Stimulated activated naive B cell treated with anti-CD40 and anti-IgM and Interleukin-4, amounts not matched to agents 10 μg/mL and 1 μg/mL and 100 μg/mL, for 72 hours (primary cell): Measurements from ENCODE around the gene PLEKHG7.
"Not testable (repeated sequence)": the region's sequence is repeated elsewhere in the genome, so short reads cannot be mapped to it uniquely, and the experiment has no call there.

Experiments used
- ATAC-seq, 2 donors: fragments of 150-1000 bp; cut with Tn5 transposase; replicated peaks; 2 replicates each; pipeline ENCODE4 v1.10.0; 2021; ENCODE audit warnings: moderate library complexity in 1 of 2
- DNase-seq: peaks from one replicate; pipeline ENCODE4 v3.0.0; 2021
- H3K27ac Mint-ChIP-seq: one replicate; pipeline ENCODE4 v1.8.0; 2022; ENCODE audit warnings: mild to moderate bottlenecking, mixed read lengths
- H3K27me3 Mint-ChIP-seq, 2 donors: one replicate each; pipeline ENCODE4 v1.8.0; 2022; ENCODE audit warnings: mixed read lengths in 2 of 2
- H3K36me3 Mint-ChIP-seq, 2 donors: one replicate each; pipeline ENCODE4 v1.8.0; 2022; ENCODE audit warnings: mixed read lengths in 2 of 2, mild to moderate bottlenecking in 1 of 2
- H3K4me1 Mint-ChIP-seq, 2 donors: one replicate each; pipeline ENCODE4 v1.8.0; 2022; ENCODE audit warnings: mixed read lengths in 2 of 2, mild to moderate bottlenecking in 1 of 2
- H3K4me3 Mint-ChIP-seq, 2 donors: one replicate each; pipeline ENCODE4 v1.8.0; 2022; ENCODE audit warnings: mild to moderate bottlenecking in 2 of 2, mixed read lengths in 2 of 2, moderate library complexity in 1 of 2
- H3K9me3 Mint-ChIP-seq, 2 donors: one replicate each; pipeline ENCODE4 v1.8.0; 2022; ENCODE audit warnings: mixed read lengths in 2 of 2, mild to moderate bottlenecking in 1 of 2

The PLEKHG7 gene

DNA sequence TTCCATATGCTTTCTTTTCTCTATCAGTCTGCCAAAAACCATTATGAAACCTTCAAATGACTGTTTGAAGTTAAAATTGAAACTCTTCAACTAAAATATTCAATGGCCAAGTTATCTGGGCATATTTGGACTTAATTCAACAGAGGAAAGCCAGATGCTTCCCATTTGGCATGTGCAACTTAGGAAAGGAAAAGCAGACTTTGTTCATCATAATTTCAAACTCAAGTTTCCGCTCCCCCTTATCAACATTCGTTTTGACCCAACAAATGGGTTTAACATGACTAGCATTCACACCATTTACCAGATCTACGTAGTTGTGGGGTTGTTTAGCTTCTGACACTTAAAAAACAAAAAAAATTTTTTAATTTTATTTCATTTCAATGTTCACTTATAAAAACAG lies 75.7 kb downstream of the PLEKHG7 start:
- H3K27ac Mint-ChIP-seq, result no peak overlapping the region
- no peaks in the 10 kb centered on the region for H3K27me3 Mint-ChIP-seq
- no peaks in the 10 kb centered on the region for H3K4me1 Mint-ChIP-seq
- H3K4me3 Mint-ChIP-seq, result no peak overlapping the region
- H3K36me3 Mint-ChIP-seq, result peaks cover 22 to 37% of the 10 kb centered on the region in 2 donors
- ATAC-seq (no peak), DNase-seq (no peak)
- H3K9me3 Mint-ChIP-seq, result no peaks in the 10 kb centered on the region

DNA sequence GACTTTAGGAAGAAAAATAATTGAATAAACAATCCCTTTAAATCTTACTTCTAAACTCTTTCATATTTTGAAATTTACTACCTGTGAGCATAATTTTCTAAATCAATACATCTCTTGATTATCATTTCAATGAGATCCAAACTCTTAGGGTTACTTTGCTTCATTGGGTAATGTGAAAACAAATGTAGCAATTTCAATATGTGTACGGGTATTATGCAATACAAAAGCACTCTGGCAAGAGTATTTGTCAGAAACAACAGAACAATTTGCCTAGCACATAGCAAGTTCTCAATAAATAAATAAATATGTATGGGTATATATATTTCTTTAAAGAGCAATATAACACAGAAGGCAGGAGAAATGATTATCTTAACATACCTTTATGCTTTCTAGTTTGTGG lies 77.1 kb downstream of the PLEKHG7 start:
- no peaks in the 10 kb centered on the region for H3K9me3 Mint-ChIP-seq
- peaks cover 27 to 41% of the 10 kb centered on the region in 2 donors for H3K36me3 Mint-ChIP-seq
- H3K27me3 Mint-ChIP-seq, result no peaks in the 10 kb centered on the region
- no peaks in the 10 kb centered on the region for H3K4me1 Mint-ChIP-seq
- ATAC-seq (no peak), DNase-seq (no peak)
- no peak overlapping the region for H3K4me3 Mint-ChIP-seq
- H3K27ac Mint-ChIP-seq, result no peak overlapping the region

DNA sequence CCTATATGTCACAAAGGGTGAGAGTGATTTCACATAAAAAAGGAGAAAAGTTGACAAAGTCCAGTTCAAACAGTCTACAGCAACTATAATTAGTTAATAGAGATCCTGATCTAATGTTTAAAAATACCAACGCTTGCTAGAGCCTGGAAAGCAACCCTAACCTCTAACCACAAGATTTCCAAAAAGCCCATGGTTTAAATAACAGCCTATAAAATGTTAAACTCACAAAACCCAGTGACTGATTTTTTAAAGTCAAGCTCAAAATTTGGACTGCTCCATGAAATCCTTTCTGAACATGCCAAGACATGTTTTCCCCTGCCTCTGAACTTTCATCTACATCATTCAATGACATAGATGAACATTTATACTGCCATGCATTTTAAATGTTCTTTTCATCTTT lies 81.6 kb downstream of the PLEKHG7 start:
- DNase-seq (no peak), ATAC-seq (no peak)
- H3K4me3 Mint-ChIP-seq, result no peak overlapping the region
- no peak overlapping the region for H3K27ac Mint-ChIP-seq
- no peaks in the 10 kb centered on the region for H3K9me3 Mint-ChIP-seq
- H3K36me3 Mint-ChIP-seq, result peaks cover 23 to 39% of the 10 kb centered on the region in 2 donors
- no peaks in the 10 kb centered on the region for H3K27me3 Mint-ChIP-seq
- H3K4me1 Mint-ChIP-seq, result peaks cover 0 to 7% of the 10 kb centered on the region in 2 donors

DNA sequence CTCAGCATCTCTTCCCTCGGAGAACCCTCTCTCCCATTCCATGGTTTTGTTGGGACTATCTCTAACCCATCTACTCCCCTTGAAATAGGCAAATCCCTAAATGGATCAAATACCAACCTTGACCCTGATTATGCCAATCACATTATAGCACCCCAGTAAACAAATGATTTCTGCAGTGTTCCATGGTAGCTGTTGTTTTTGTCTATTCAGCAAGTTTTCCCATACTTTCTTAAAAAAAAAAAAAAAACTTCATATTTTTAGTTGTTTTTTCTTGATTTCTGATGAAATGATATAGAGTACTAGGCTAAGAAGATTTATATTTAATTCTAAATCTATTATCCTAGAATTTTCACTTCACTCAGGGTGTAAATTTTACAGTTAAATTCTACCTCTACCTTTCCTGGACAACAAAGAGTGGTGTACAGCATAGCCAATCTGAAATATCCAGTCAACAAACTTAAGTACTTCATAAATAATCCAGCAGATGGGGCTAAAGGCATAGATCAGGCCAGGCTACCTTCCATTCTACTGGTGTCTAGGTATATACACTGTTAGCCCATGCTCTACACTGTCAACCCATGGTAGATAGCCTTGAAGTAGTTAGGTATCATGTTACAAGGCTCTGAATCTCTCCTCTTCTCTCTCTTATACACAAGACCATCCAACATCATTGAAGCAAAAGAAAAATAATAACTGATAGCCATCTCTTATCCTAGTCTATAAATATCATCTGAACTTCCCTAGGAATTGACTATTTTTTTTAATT lies 82.2 kb downstream of the PLEKHG7 start:
- H3K4me3 Mint-ChIP-seq, result no peak overlapping the region
- ATAC-seq (peak; percentile 95 to 99), DNase-seq (no peak)
- peaks cover 0 to 7% of the 10 kb centered on the region in 2 donors for H3K4me1 Mint-ChIP-seq
- H3K36me3 Mint-ChIP-seq, result peaks cover 27 to 43% of the 10 kb centered on the region in 2 donors
- H3K27me3 Mint-ChIP-seq, result no peaks in the 10 kb centered on the region
- H3K9me3 Mint-ChIP-seq, result no peaks in the 10 kb centered on the region
- no peak overlapping the region for H3K27ac Mint-ChIP-seq

DNA sequence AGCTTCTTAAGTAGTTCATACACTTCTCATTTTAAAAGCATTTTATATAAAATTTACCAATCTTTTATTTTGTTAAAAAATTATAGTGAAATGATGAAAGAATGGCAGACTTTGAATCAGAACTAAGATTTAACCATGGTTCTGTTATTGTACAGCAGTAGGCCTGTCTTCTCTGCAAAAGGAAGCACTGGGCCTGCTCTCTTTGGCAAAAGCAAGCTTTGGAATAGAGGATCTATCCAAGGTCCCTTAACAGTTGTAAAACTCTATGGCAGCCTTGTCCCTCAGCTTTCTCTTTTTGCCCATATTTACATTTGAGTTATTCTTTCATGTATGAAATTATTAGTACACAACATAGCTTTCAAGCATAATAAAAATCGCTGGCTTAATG lies 82.8 kb downstream of the PLEKHG7 start:
- Mint-ChIP-seq H3K9me3 (no peaks in the 10 kb centered on the region), H3K4me3 (no peak overlapping the region), H3K27me3 (no peaks in the 10 kb centered on the region), H3K4me1 (peaks cover 0 to 7% of the 10 kb centered on the region in 2 donors), H3K36me3 (peaks cover 33 to 49% of the 10 kb centered on the region in 2 donors), H3K27ac (no peak overlapping the region)
- peak in 1 of 2 donors; percentile 8 for ATAC-seq
- DNase-seq, result no peak

DNA sequence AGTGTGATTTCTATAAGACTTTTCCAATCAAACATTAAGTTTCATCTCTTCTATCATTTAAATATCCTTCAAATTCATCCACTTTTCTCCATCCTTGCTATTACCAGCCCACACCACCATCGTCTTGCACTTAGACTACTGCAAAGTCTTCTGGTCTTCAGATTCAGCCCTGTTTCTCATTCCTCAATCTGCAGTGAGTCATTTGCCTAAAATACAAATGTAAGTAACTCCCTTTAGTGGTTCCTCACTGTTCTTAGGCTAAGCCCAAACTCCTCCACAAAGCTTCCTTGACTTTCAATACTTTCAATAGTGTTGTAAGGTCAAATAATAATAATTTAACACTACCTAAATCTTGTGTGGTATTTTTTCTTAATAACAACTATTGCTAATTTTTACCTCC lies 83.3 kb downstream of the PLEKHG7 start:
- no peak overlapping the region for H3K27ac Mint-ChIP-seq
- ATAC-seq, result no peak
- H3K36me3 Mint-ChIP-seq, result peaks cover 36 to 50% of the 10 kb centered on the region in 2 donors
- peaks cover 0 to 7% of the 10 kb centered on the region in 2 donors for H3K4me1 Mint-ChIP-seq
- DNase-seq, result no peak
- no peak overlapping the region for H3K4me3 Mint-ChIP-seq
- no peaks in the 10 kb centered on the region for H3K27me3 Mint-ChIP-seq
- peaks cover 0 to under 1% of the 10 kb centered on the region in 2 donors for H3K9me3 Mint-ChIP-seq

DNA sequence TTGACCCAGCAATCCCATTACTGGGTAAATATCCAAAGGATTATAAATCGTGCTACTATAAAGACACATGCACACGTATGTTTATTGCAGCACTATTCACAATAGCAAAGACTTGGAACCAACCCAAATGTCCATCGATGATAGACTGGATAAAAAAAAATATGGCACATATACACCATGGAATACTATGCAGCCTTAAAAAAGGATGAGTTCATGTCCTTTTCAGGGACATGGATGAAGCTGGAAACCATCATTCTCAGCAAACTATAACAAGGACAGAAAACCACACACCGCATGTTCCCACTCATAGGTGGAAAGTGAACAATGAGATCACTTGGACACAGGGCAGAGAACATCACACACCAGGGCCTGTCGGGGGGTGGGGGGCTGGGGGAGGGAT lies 91.6 kb downstream of the PLEKHG7 start:
- peaks cover 68 to 80% of the 10 kb centered on the region in 2 donors for H3K36me3 Mint-ChIP-seq
- not testable (repeated sequence) for H3K27ac Mint-ChIP-seq, DNase-seq, ATAC-seq, H3K4me1 Mint-ChIP-seq, H3K4me3 Mint-ChIP-seq, H3K27me3 Mint-ChIP-seq
- H3K9me3 Mint-ChIP-seq, result peaks cover 18 to 21% of the 10 kb centered on the region in 2 donors

DNA sequence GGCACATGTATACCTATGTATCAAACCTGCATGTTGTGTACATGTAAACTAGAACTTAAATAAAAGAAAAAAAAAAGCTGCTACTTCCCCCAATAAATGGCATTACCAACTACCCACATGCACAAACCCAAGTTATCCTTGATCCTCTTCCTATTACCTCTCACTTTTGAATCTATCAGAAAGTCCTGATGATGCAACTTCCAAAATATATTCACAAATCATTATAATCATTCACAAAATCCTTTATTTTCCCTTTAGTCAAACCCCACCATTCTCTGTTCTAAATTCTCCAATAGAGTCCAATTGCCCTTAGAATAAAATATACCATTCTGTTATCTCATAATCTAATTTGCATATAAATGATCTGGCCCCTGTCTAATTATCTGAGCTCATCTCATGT lies 92.0 kb downstream of the PLEKHG7 start:
- peaks cover 64 to 79% of the 10 kb centered on the region in 2 donors for H3K36me3 Mint-ChIP-seq
- H3K4me3 Mint-ChIP-seq, result no peak overlapping the region
- DNase-seq (no peak), ATAC-seq (no peak)
- no peaks in the 10 kb centered on the region for H3K27me3 Mint-ChIP-seq
- H3K27ac Mint-ChIP-seq, result no peak overlapping the region
- H3K9me3 Mint-ChIP-seq, result peaks cover 18 to 21% of the 10 kb centered on the region in 2 donors
- H3K4me1 Mint-ChIP-seq, result peaks cover 7 to 9% of the 10 kb centered on the region in 2 donors

DNA sequence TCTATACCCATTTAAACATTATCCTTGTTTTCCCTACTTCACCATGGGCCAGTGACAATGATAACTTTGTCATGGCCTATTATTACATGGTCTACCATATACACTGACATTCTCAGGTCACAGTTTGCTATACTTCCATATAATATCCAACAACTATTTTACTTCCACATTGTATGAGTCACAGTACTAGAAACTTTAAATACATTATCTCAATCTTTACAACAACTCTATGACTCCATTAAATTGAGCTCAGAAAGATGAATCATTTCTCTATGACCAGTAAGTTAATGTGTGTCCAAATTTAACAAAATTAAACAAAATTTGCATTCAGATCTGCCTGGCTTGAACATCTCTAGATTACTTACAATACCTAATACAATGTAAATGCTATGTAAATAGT lies 93.9 kb downstream of the PLEKHG7 start:
- ATAC-seq (no peak), DNase-seq (no peak)
- H3K27me3 Mint-ChIP-seq, result no peaks in the 10 kb centered on the region
- H3K4me1 Mint-ChIP-seq, result peaks cover 7 to 9% of the 10 kb centered on the region in 2 donors
- H3K36me3 Mint-ChIP-seq, result peaks cover 47 to 67% of the 10 kb centered on the region in 2 donors
- H3K27ac Mint-ChIP-seq, result no peak overlapping the region
- H3K4me3 Mint-ChIP-seq, result no peak overlapping the region
- H3K9me3 Mint-ChIP-seq, result peaks cover 12 to 17% of the 10 kb centered on the region in 2 donors

DNA sequence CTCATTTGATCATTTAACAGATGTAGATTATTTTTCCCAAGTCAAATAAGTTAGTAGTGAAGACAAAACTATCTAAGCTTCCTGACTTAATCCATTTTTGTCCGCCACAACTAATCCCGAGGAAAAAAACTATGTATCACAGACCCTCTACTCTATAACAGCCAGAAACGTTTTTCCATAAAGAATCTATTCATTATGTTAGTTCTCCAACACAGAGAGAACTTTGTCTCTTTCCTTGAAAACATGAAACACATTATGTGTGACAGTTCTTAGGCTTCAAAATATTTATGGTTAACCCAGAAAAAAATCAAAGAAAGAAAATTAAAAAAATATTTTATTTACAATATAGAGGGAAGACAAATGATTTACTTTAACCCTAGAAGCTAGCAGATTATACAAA lies 100.1 kb downstream of the PLEKHG7 start:
- ATAC-seq, result no peak
- H3K9me3 Mint-ChIP-seq, result peaks cover 0 to 1% of the 10 kb centered on the region in 2 donors
- no peak for DNase-seq
- H3K27me3 Mint-ChIP-seq, result no peaks in the 10 kb centered on the region
- no peak overlapping the region for H3K4me3 Mint-ChIP-seq
- H3K36me3 Mint-ChIP-seq, result peaks cover 29 to 49% of the 10 kb centered on the region in 2 donors
- no peak overlapping the region for H3K27ac Mint-ChIP-seq
- H3K4me1 Mint-ChIP-seq, result no peaks in the 10 kb centered on the region

DNA sequence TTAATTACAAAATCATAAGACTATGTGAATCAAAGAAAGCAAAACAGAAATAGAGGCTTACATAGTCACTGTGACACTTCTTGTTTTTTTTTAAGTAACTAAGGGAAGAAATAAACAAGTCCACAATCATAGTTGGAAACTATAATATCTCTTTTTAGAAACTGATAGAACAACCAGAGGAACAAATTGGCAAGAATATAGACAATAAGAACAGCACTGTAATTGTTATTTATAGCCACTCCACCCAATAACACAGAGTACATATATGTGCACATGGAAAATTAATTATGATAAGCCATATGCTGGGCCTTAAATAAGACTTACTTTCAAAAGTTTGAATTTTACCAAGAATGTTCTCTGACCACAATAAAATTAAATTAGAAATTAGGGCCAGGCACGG lies 101.1 kb downstream of the PLEKHG7 start:
- Mint-ChIP-seq H3K9me3 (peaks cover 0 to 1% of the 10 kb centered on the region in 2 donors), H3K4me3 (no peak overlapping the region), H3K36me3 (peaks cover 33 to 52% of the 10 kb centered on the region in 2 donors), H3K27me3 (no peaks in the 10 kb centered on the region), H3K27ac (no peak overlapping the region), H3K4me1 (no peaks in the 10 kb centered on the region)
- ATAC-seq, result no peak
- no peak for DNase-seq

DNA sequence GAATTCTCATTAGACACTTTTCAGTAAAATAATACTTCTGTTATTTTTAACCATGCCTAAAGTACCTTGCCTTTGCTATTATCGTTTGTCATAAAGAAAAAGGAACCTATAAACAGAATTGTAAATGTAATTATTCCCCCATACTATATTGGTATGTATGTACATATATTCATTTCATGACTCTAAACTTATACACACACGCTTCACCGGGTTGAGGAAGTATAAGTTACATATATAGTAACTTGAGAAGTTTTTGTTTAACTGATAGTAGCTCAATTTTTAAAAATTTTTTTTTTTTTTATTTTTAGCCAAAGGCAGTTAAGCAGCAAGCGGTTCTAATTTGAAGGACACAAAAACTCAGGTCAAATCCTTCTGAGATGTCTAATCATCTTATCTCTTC lies 107.6 kb downstream of the PLEKHG7 start:
- H3K4me1 Mint-ChIP-seq, result peaks cover 5 to 18% of the 10 kb centered on the region in 2 donors
- H3K27ac Mint-ChIP-seq, result no peak overlapping the region
- peaks cover 0 to 4% of the 10 kb centered on the region in 2 donors for H3K9me3 Mint-ChIP-seq
- peak; percentile 92 to 96 for ATAC-seq
- DNase-seq, result no peak
- peaks cover 40 to 61% of the 10 kb centered on the region in 2 donors for H3K36me3 Mint-ChIP-seq
- H3K4me3 Mint-ChIP-seq, result peak overlapping the region; percentile 17 to 29
- no peaks in the 10 kb centered on the region for H3K27me3 Mint-ChIP-seq

DNA sequence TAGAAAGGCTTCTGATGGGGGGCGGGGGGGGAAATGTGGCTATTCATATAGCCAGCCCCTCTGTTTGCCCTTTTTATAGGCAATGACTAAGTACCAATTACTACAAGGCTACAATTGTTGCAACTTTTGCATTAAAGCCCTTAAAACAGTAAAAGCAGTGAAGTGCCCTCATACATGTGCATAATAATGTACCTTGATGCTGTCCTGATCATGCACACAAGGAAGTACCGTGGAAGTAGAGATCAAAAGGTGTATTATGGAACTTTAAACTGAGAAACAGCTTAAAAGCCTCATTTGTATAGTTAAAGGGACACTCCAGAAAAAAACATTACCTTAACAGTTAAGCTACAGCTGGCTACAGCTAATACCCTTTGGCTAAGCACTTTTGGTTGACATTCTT lies 111.8 kb downstream of the PLEKHG7 start:
- H3K27ac Mint-ChIP-seq, result no peak overlapping the region
- H3K4me3 Mint-ChIP-seq, result no peak overlapping the region
- H3K4me1 Mint-ChIP-seq, result peaks cover 6 to 18% of the 10 kb centered on the region in 2 donors
- ATAC-seq, result no peak
- peaks cover 27 to 52% of the 10 kb centered on the region in 2 donors for H3K36me3 Mint-ChIP-seq
- peaks cover 0 to 3% of the 10 kb centered on the region in 2 donors for H3K9me3 Mint-ChIP-seq
- no peak for DNase-seq
- no peaks in the 10 kb centered on the region for H3K27me3 Mint-ChIP-seq

DNA sequence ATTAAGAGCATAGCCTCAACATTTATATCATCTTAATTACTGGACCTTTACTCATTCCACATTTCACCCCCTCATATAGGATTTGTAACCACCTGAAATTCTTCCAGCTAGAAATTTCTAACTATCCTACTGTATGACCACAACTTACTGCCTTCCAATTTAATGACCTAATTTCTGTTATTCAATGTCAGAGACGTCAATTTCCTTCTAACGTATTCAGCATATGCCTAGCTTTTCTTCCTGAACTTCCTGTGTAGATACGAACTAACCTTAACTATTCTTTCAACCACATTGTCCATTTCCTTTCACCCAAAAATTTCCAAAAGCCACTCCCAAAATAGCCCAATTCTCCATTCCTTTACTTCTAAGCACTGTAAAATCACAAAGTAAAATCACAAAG lies 118.4 kb downstream of the PLEKHG7 start:
- DNase-seq, result no peak
- Mint-ChIP-seq H3K4me3 (no peak overlapping the region), H3K27ac (no peak overlapping the region)

More for the DNA sequence above, 118.4 kb downstream of the PLEKHG7 start:
- H3K4me1 Mint-ChIP-seq, result peaks cover 0 to 2% of the 10 kb centered on the region in 2 donors
- ATAC-seq, result no peak
- H3K27me3 Mint-ChIP-seq, result no peaks in the 10 kb centered on the region
- H3K36me3 Mint-ChIP-seq, result peaks cover 12 to 19% of the 10 kb centered on the region in 2 donors
- no peaks in the 10 kb centered on the region for H3K9me3 Mint-ChIP-seq
